Breast epithelium (tissue), 4 donors: ENCODE data around the gene FGD2. TPM values are rescaled to one million over a fixed set of nuclear protein-coding genes. Genes with fewer than 3 reads are reported as not detected.

Experiments
- DNase-seq, 2 donors: peaks; one replicate each; pipeline ENCODE4 v3.0.0-alpha.2; 2019; ENCODE audit warnings: low spot score in 2 of 2
- H3K27ac ChIP-seq, 2 donors: fragments of 200-600 bp; sonication (generic) in 1 of 2; one replicate each; pipeline ENCODE4 v1.5.1; 2016 to 2019; ENCODE audit warnings: mild to moderate bottlenecking in 1 of 2
- H3K27me3 ChIP-seq, 2 donors: fragments of 200-600 bp; sonication (generic) in 1 of 2; one replicate each; pipeline versions ENCODE4 v1.5.1 to v1.6.0; 2017 to 2019; ENCODE audit warnings: control low read depth in 1 of 2, mild to moderate bottlenecking in 1 of 2
- H3K36me3 ChIP-seq: fragments of 200-600 bp; one replicate; pipeline ENCODE4 v1.5.1; 2019
- H3K4me1 ChIP-seq, 2 donors: fragments of 200-600 bp; sonication (generic); one replicate each; pipeline ENCODE4 v1.5.1; 2016 to 2019; ENCODE audit warnings: control low read depth in 1 of 2
- H3K4me3 ChIP-seq, 3 donors: fragments of 200-600 bp; sonication (generic); 1 replicate in 2 of 3; 2 replicates in 1 of 3; pipeline ENCODE4 v1.5.1; 2016 to 2019; ENCODE audit warnings: mild to moderate bottlenecking in 3 of 3, moderate library complexity in 2 of 3
- H3K9me3 ChIP-seq, 2 donors: fragments of 200-600 bp; sonication (generic) in 1 of 2; one replicate each; pipeline ENCODE4 v1.5.1; 2016 to 2019; ENCODE audit warnings: control low read depth in 1 of 2
- POLR2A ChIP-seq: fragments of 450-650 bp; IDR thresholded peaks from one replicate; pipeline ENCODE4 v1.6.1; 2016; ENCODE audit warnings: antibody characterized with exemption, mild to moderate bottlenecking, moderate library complexity
- POLR2AphosphoS5 ChIP-seq, 3 donors: sonication (generic); formaldehyde crosslinking; IDR thresholded peaks; one replicate each; pipeline ENCODE4 v1.6.1; 2017; ENCODE audit warnings: antibody characterized with exemption in 3 of 3
- intact Hi-C: fragments of 100-400 bp; cut with DNase I; formaldehyde crosslinking; loops from one replicate; pipeline ENCODE4 v1.15.1; 2023; ENCODE audit warnings: low total_unique reads
- total RNA-seq, 3 donors: library from RNA; depleted of rRNA; stranded (reverse); fragments of >200 nt; gene quantifications; one replicate each; pipeline ENCODE4 v1.1.0, GENCODE V29; 2016
- TF ChIP-seq, protein P1 (sequence below), 3 donors: fragments of 450-650 bp; IDR thresholded peaks; one replicate each; pipeline ENCODE4 v1.5.1; 2016 to 2017; ENCODE audit warnings: antibody characterized with exemption in 3 of 3, mild to moderate bottlenecking in 3 of 3, moderate library complexity in 3 of 3

The FGD2 gene
- total RNA-seq, 3 donors from 2014 or later: 11.5 to 51.4 (median 18.6) TPM

DNA sequence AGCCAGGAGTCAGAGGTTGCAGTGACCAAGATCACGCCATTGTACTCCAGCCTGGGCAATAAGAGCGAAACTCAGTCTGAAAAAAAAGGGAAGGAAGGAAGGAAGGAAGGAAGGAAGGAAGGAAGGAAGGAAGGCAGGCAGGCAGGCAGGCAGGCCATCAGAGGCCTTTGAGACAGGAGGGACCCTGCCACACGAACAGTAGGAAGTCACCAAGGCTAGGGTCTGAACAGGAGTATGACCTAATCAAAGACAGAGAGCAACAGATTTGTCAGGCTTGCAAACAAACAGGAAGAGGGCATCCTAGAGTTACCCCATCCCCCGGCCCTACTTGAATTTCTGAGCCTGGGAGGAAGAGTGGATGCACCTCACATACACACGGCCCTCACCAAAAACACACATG lies 67.1 kb downstream of the FGD2 start:
- Histone ChIP-seq H3K27ac (no peak overlapping the region), H3K4me1 (no peaks in the 10 kb centered on the region), H3K36me3 (no peaks in the 10 kb centered on the region), H3K9me3 (no peaks in the 10 kb centered on the region), H3K4me3 (no peak overlapping the region), H3K27me3 (no peaks in the 10 kb centered on the region)
- TF ChIP-seq POLR2AphosphoS5 (IDR thresholded peaks at IDR 0.05): no peak
- TF ChIP-seq POLR2A: no peak
- TF ChIP-seq, protein P1, sequence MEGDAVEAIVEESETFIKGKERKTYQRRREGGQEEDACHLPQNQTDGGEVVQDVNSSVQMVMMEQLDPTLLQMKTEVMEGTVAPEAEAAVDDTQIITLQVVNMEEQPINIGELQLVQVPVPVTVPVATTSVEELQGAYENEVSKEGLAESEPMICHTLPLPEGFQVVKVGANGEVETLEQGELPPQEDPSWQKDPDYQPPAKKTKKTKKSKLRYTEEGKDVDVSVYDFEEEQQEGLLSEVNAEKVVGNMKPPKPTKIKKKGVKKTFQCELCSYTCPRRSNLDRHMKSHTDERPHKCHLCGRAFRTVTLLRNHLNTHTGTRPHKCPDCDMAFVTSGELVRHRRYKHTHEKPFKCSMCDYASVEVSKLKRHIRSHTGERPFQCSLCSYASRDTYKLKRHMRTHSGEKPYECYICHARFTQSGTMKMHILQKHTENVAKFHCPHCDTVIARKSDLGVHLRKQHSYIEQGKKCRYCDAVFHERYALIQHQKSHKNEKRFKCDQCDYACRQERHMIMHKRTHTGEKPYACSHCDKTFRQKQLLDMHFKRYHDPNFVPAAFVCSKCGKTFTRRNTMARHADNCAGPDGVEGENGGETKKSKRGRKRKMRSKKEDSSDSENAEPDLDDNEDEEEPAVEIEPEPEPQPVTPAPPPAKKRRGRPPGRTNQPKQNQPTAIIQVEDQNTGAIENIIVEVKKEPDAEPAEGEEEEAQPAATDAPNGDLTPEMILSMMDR (IDR thresholded peaks at IDR 0.05): no peak
- intact Hi-C loops: no loop called here
- no peak for DNase-seq

DNA sequence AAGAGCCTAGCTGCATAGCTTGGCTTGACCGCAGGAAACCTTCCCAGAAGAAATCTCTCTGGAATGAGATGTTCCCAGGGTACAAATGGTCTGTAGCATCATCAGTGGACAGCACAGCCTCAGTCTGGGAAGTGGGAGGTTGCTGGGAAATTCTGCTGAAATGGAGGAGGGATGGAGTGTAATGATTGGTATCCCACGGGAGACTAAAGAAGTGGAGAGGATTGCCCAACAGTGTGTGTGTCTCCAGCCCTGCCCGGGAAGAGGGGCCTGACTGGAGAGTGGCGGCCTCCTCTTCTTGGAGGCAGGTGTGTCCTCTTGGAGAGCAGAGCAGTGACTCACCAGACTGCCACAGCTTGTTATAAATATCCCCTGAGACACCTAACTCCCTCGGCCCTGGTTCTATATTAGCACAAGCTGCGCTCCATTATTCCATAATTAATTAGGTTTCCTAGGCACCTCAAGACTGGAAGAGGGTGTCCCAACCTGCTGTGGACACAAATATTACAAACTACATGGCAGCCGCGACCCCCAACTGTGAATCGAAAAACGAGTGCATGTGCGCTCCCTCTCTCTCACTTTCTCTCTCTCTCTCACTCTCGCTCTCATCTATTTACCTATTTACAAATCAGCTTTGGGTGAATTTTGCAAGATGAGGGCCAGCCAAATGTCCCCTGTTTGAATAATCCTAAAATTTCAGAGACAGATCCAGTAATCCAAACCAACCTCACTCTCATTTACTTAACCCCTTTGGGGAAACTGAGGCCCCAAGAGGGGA lies 68.8 kb downstream of the FGD2 start:
- H3K27ac ChIP-seq: peak overlapping the region in 1 of 2 donors; percentile 57
- H3K27me3 ChIP-seq: no peaks in the 10 kb centered on the region
- no peaks in the 10 kb centered on the region for H3K9me3 ChIP-seq
- intact Hi-C loops: no loop called here
- H3K36me3 ChIP-seq: no peaks in the 10 kb centered on the region
- peak in 2 of 3 donors; percentile 18 to 82 for TF ChIP-seq POLR2AphosphoS5 (IDR thresholded peaks at IDR 0.05)
- TF ChIP-seq, protein P1 (IDR thresholded peaks at IDR 0.05): no peak
- no peaks in the 10 kb centered on the region for H3K4me1 ChIP-seq
- no peak for DNase-seq
- H3K4me3 ChIP-seq: no peak overlapping the region

DNA sequence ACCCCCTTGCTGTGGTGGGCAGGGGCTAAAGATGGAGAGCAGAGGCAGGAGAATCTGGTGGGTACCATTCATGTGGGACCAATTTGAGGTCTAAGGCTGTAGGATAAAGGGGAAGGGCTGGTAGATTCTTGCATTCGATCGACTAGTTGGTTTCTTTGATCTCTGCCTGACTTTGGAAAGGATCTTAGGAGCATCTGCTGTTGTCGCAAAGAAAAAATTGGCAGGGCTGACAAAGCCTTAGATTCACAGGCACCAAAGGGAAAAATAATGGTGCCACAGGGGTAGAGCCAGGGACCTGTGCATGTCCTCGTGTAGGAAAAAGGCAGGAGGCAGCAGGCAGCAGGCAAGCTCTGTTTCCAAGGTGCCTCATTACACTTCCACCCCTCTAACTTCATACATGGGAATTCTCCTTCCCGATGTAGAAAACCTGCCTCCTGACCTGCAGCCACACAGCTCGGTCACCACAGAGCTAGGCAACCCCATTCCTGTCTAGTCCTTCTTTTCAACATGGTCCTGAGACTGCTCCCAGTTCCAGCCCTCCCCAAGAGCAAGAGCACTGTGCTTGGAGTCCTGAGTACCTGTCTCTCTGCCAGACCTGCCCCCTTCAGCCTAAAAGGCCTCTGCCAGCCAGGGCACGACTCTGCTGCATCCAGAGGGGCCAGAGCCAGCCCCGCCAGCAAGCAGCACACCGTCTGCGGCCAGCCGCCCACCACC lies 71.9 kb downstream of the FGD2 start:
- intact Hi-C loops: no loop called here
- Histone ChIP-seq H3K9me3 (no peaks in the 10 kb centered on the region), H3K4me1 (no peaks in the 10 kb centered on the region), H3K36me3 (no peaks in the 10 kb centered on the region), H3K27ac (peak overlapping the region; percentile 65 to 85), H3K27me3 (no peaks in the 10 kb centered on the region), H3K4me3 (peak overlapping the region in 1 of 3 donors; percentile 44)
- no peak for DNase-seq
- TF ChIP-seq, protein P1 (IDR thresholded peaks at IDR 0.05): no peak
- TF ChIP-seq POLR2A (no peak), POLR2AphosphoS5 (IDR thresholded peaks at IDR 0.05) (no peak)

DNA sequence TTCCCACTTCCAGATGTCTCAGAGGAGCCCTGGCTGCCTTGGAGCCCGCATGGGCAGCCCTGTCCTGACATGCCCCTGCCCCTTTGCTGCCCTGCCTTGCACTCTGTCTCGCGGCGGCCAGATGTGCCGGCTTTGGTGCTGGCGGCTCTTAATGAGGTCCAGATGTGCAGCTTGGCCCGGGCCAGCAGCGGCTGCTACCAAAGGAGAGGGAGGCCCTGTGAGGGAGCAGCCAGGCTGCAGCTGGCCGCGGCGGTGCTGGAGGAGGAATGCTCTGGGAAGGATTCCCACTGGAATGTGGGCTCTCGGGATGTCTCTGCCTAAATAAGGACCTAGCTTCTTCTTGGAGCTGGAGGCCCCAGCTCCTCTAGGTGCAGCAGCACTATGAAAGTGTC lies 72.4 kb downstream of the FGD2 start:
- no peaks in the 10 kb centered on the region for H3K4me1 ChIP-seq
- H3K36me3 ChIP-seq: no peaks in the 10 kb centered on the region
- peak; percentile 61 to 77 for DNase-seq
- H3K27ac ChIP-seq: peak overlapping the region; percentile 65 to 85
- no peak for TF ChIP-seq POLR2A
- TF ChIP-seq, protein P1 (IDR thresholded peaks at IDR 0.05): no peak
- peak; percentile 78 to 97 (median 89) for TF ChIP-seq POLR2AphosphoS5 (IDR thresholded peaks at IDR 0.05)
- no peaks in the 10 kb centered on the region for H3K9me3 ChIP-seq
- no peaks in the 10 kb centered on the region for H3K27me3 ChIP-seq
- H3K4me3 ChIP-seq: peak overlapping the region in 1 of 3 donors; percentile 44
- intact Hi-C loops: no loop called here

Other genes with a start within 250 kb of the FGD2 start
- 1 to 10 TPM in 2 of 3 donors, under 1 TPM in 1; 0.96 to 5.2 (median 3.7) TPM for gene CPNE5, start 166.2 kb upstream of the FGD2 start, total RNA-seq
- 10 to 100 TPM in 2 of 3 donors, 1 to 10 TPM in 1; 4.5 to 24.7 (median 19.7) TPM for gene PPIL1, start 130.9 kb upstream of the FGD2 start, total RNA-seq
- gene C6orf89, start 119.7 kb upstream of the FGD2 start, total RNA-seq: 10 to 100 TPM; 32.8 to 58.7 (median 45.4) TPM
- gene PI16, start 50.9 kb upstream of the FGD2 start, total RNA-seq: 10 to 100 TPM in 1 of 3 donors, 1 to 10 TPM in 2; 2.8 to 14.9 (median 5.2) TPM
- gene MTCH1, start 19.5 kb upstream of the FGD2 start, total RNA-seq: 100 to 1,000 TPM; 187 to 229 (median 215) TPM
- 10 to 100 TPM; 17.4 to 56.0 (median 31.6) TPM for gene PIM1, start 164.5 kb downstream of the FGD2 start, total RNA-seq